ENCODE measurements around the gene ACAN.

ACAN gene

GRCh38 chr15:88803241-88803919, at the start of gene ACAN:
Gene ACAN (plus strand): TSS chr15:88803436. CDS start chr15:88836207, 32,771 bp downstream.
- in situ Hi-C loops (cut with HindIII; ENCODE audit: low sequenced_read_pairs) = loop anchor here (5.0 kb wide), 1 partner anchor 49 kb away; no protein-coding TSS in a partner anchor

DNA sequence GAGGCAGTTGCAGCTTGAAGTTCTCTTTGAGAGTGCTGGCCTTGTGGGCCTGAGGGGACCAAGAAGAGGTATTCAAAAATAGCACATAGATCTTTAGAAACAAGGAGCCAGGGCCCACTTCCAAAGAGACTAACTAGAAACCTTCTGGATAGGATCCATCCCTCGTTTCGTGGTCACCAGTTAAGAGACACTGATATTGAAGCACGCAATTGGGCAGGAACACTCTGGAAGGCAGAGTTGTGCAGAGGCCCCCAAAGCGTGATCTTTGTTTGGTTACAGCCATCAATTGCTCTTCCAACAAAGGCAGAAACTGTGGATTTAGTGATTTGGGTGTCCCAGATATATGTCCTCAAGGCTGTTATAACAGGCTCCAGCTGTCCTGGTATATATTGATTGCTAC, 46.7 kb upstream of the ACAN start:
- in situ Hi-C loops (cut with HindIII; ENCODE audit: low sequenced_read_pairs) = loop anchor here (5.0 kb wide), 1 partner anchor 99 kb away; no protein-coding TSS in a partner anchor

- in situ Hi-C loops (cut with HindIII; ENCODE audit: low sequenced_read_pairs) = loop anchor here (5.0 kb wide), 1 partner anchor 100 kb away; no protein-coding TSS in a partner anchor
These were observed 46.3 kb upstream of the ACAN start for GRCh38 chr15:88756921-88757320.

DNA sequence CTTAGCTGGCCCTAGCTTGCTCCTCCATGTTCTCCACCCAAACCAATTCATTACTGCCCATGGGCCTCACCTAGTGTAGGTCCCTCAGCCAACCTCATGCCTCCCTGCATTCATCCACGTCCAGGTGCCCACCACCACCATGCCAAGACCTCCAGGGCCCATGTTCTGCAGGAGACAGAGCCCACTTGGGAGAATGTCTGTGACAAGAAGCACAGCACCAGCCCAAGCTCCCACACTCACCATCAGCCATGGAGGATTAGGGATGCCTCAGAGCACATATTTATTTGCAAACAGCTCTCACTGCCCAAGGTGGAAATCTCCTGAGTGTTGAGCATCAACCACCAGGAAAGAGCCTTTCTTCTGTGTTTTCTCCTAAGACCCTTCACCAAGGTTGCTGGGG, 43.4 kb upstream of the ACAN start:
- in situ Hi-C loops (cut with HindIII; ENCODE audit: low sequenced_read_pairs) = loop anchor here (5.0 kb wide), 1 partner anchor 103 kb away; no protein-coding TSS in a partner anchor

DNA sequence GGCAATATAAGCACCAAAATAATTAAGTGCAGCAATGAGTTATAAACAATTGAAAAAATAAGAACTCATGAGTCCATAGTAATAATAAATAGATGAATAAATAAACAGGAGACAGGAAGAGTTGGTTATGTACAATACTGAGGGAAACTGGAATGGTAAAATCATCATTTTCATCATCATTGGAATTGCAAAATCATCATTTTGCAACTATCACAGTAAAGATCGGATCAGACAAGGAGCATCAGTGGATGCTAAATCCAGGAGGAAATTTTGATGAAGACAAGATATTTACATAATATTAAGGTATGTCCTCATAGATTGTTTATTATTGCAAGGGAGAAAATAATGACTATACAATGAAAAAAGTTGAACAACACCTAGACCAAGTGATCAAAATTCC, 38.8 kb upstream of the ACAN start:
- in situ Hi-C loops (cut with HindIII; ENCODE audit: low sequenced_read_pairs) = no loop called here

GRCh38 chr15:88765212-88765611, 38.0 kb upstream of the ACAN start:
- in situ Hi-C loops (cut with HindIII; ENCODE audit: low sequenced_read_pairs) = no loop called here

GRCh38 chr15:88769161-88769971, 33.9 kb upstream of the ACAN start:
- in situ Hi-C loops (cut with HindIII; ENCODE audit: low sequenced_read_pairs) = no loop called here

DNA sequence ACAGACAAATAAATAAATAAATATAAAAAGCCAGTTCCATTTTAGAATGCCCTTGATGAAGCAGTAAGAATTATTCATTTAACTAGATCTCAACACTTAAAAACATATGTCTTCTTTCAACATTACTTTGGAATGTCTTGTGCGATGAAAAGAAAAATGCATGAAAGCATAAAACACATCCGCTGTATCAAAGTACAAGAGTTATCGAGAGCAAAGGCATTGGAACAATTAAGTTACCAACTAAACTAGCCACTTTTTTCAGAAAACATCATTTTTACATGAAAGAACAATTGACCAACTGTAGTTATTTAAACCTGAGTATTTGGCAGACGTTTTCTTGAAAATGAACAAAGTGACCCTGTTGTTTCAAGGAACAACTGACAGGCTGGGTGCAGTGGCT, 27.5 kb upstream of the ACAN start:
- in situ Hi-C loops (cut with HindIII; ENCODE audit: low sequenced_read_pairs) = no loop called here

GRCh38 chr15:88776646-88777045, 26.6 kb upstream of the ACAN start:
- in situ Hi-C loops (cut with HindIII; ENCODE audit: low sequenced_read_pairs) = no loop called here

- in situ Hi-C loops (cut with HindIII; ENCODE audit: low sequenced_read_pairs) = no loop called here
These were observed 23.3 kb upstream of the ACAN start for GRCh38 chr15:88779944-88780343.

- in situ Hi-C loops (cut with HindIII; ENCODE audit: low sequenced_read_pairs) = no loop called here
These were observed 20.8 kb upstream of the ACAN start for GRCh38 chr15:88782465-88782864.

DNA sequence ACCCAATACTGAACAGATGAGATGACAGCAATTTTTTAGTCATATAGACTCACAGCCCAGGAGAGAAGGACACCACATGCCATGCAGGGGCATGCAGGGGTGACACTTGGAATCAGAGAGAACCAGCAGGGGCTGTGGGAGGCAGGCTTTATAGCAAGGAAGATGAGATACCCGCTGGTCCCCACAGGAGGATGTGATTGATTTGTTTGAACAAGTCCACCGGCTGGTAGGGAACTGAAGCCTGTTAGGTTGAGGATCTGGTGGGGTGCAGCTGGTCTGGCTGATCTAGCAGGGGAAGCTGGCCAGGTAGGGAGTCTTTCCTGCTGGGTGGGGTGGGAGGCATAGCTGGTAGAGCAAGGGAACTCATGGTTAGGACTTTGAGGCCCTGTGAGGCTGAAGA, 18.0 kb upstream of the ACAN start:
- in situ Hi-C loops (cut with HindIII; ENCODE audit: low sequenced_read_pairs) = no loop called here

GRCh38 chr15:88788036-88788435, 15.2 kb upstream of the ACAN start:
- in situ Hi-C loops (cut with HindIII; ENCODE audit: low sequenced_read_pairs) = no loop called here

DNA sequence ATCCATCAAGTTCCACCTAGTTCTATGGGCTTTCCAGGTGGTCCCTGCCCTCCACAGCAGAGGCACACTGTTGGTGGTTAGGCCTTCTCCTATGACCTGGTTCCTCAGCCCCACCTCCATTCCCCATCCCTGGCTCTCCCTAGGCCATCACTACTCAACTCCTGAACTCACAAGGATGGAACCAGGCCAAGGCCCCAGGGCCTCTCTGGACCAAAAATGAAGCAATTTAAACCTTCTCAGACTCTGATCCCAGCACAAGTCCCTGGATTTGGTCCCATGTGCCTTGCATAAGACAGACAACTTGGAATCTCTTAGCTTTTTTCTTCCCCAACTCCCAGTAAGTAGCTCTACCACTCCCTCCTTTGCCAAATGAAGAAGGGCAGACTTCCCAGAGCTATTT, 14.4 kb upstream of the ACAN start:
- in situ Hi-C loops (cut with HindIII; ENCODE audit: low sequenced_read_pairs) = no loop called here

GRCh38 chr15:88790486-88790885, 12.8 kb upstream of the ACAN start:
- in situ Hi-C loops (cut with HindIII; ENCODE audit: low sequenced_read_pairs) = no loop called here

DNA sequence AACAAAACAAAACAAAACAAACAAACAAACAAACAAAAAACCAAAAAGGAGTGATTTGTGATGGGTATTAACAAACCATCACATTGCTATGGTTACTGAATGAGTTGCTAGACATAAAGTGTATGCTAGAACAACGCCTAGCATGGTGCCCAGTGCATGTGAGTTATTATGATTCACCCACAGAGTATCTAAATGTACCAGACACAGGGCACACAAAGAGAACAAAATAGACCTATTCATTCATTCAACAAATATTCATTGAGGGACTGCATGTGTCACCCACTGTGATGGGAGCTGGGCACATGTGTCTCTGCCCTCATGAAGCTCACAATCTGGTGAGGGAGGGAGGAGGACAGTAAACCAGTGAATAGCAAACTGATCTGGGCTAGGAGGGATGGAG, 11.6 kb upstream of the ACAN start:
- in situ Hi-C loops (cut with HindIII; ENCODE audit: low sequenced_read_pairs) = no loop called here

- in situ Hi-C loops (cut with HindIII; ENCODE audit: low sequenced_read_pairs) = no loop called here
These were observed 10.6 kb upstream of the ACAN start for GRCh38 chr15:88792342-88793282.

DNA sequence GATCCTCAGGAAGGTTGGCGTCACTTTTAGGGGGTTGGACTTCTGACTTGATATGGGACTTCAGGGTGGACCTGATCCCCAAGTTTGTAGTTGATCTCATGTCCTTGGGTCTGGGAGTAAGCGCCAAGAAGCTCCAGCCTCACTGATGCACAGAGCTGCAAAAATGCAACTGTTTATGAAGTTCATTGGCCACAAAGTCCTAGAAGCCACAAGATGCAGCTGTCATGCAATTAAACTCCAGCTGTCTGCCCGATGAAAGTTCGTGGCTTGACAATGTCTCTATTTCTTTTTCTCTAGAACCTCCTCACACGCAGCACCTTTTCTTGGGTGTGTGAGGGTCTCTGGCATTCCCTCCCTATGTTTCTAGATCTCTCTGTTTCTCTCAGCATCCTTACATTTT, 9.2 kb upstream of the ACAN start:
- in situ Hi-C loops (cut with HindIII; ENCODE audit: low sequenced_read_pairs) = no loop called here

DNA sequence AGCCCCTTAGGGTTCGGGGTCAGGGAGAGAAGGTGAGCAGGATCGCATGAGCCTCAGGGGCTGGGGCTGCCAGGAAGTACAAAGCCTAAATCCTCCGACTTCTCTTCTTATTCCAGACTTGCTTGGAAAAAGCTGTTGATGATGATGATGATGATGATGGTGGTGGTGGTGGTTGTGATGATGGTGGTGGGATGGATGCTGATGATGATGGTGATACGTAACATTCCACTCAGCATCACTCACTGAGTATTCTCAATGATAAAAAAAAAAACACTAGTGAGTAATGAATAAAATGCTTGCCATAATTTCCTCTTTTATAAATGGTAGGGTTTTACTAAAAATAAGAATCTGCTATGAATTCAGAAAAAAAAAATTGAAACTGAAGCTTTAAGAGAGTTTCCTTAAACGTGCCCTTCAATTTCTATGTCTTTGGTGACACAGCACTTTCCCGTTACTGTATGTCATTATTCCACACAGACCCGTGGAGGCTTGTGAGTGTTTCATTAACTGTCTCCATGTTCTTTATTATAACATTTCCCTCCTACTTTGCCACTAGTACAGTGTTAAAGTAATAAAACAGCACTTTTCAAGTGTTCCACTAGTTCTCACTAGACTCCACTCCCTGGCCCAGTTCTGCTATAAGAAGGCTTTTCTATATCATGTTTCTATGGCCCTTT, 5.4 kb upstream of the ACAN start:
- in situ Hi-C loops (cut with HindIII; ENCODE audit: low sequenced_read_pairs) = no loop called here

GRCh38 chr15:88799341-88799740, 3.9 kb upstream of the ACAN start:
- in situ Hi-C loops (cut with HindIII; ENCODE audit: low sequenced_read_pairs) = no loop called here
